Activated CD4-positive, CD25-positive, alpha-beta regulatory T cell (primary cell): ENCODE results near the gene PRRG2.

Experiments used
- DNase-seq, 4 experiments: peaks; one replicate each; lab custom pipeline; 2025; lab: John Stamatoyannopoulos, UW

Gene PRRG2

DNA sequence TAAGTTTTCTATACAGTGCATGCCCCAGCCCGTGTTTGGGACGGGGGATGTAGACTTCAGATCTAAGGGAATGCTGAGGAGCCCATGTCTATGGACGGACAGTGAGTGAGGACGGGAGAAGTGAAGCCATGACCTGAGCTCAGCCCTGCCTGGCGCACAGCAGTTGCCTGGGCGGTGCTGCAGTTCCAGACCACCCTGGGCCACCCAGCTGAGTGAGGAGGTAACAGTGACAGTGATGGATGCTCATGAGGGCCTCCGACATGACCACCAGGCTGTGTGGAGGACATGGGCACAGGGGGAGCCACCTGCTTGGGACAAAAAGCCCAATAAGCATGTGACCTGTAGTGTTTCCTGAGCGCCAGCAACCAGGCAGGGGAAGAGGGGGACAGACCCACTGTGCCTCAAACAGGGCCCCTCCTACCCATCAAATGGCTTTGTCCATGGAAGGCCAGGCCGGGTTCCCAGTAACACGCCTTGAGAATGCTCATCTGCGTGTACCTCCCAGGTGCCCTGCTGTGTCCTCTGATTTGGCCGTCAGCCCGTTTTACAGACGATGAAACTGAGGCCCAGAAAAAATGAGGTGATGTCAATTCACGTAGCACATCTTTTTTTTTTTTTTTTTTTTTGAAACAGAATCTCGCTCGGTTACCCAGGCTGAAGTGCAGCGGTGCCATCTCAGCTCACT, 23.3 kb upstream of the PRRG2 start:
- DNase-seq, result no peak

DNA sequence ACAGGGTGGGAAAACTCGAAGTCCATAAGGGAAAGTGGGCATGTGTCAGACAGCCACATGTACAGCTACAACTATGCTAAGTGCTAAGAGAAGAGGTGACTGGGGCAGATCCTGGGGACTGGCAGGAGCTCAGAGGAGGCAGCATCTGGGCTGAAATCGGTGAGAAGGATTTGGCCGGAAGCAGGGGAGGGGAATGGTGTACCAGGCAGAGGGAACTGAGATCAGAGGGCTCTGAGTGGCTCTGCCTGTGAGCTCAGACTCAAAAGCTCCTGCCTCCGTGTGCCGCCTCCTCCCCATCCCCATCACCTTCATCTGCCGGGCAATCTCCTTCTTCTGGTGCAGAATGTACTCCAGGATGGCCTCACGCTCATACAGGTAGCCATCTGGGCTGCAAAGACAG, 22.5 kb upstream of the PRRG2 start:
- DNase-seq, result no peak

DNA sequence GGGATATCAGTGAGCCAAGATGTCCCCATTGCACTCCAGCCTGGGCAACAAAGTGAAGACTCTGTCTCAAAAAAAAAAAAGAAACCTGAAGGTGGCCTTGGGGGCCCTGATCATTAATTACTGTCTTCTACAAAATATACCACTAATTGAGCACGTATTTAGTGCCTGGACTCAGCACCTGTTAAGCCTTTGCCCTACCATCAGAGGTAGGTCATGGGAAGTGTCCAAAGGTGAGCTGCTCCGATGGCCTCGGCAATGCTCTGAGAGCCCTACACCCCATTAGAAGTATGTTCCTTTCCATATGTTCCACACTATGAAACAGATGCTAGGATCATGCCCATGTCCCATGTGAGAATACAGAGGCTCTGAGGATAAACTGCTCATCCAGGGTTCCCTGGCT, 21.7 kb upstream of the PRRG2 start:
- DNase-seq, result no peak

DNA sequence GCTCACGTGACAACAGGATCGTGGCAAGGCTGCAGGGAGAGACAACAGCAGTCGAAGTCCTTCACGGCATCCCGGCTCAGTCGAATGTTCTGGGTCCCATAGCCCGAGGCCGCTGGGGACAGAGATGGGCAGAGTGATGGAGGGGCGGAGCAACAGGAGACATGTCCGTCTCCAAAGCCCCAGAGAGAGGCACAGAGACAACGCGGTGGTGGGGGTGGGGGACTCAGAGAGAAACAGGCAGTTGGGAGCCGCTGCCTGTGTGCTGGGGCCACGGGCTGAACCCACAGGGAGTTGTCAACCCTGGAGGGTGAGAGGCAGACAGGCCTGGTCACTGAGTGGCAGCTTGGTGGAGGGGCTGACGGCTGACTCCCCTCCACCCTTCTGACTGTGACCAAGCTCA, 21.2 kb upstream of the PRRG2 start:
- DNase-seq, result no peak

DNA sequence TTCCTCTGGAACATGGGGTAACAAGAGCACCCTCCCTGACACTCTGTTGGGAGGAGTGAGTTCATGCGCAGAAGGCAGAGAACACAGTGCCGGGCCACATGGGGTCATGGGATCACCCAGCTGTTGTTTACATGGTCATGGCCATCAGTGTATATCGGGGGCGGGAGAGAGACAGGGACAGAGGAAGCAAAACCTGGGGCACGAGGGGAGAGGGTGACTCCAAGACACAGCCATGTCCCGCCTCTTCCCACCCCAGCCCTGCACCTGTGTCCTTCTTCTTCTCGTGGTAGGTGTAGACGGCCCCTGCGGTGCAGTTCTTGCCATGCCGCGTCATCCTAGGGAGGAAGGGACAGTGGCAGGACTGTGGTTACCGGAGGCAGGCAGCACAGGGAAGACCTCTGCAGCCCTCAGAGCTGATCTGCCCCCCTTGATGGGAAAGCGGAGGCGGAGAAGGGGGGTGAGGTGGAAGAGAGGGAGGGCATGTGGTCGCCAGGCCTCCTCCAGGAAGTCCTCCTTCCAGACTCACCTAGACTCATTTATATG, 20.7 kb upstream of the PRRG2 start:
- no peak for DNase-seq

DNA sequence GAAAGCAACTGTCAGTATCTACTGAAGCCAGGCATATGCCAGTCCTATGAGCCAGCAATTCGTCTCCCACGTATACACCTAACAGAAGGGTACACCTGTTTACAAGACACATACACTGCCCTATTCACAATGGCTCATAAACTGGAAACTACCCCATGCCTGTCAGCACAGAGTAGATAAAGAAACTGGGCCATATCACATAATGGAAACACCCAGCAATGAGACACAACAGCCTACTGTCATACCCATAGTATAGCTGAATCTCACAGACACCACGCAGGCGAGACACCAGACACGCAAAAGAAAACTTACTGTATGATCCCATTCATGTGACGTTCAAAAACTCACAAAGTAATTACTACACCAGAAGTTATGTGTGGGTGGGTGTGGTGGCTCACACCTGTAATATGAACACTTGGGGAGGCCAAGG, 16.5 kb upstream of the PRRG2 start:
- no peak for DNase-seq

DNA sequence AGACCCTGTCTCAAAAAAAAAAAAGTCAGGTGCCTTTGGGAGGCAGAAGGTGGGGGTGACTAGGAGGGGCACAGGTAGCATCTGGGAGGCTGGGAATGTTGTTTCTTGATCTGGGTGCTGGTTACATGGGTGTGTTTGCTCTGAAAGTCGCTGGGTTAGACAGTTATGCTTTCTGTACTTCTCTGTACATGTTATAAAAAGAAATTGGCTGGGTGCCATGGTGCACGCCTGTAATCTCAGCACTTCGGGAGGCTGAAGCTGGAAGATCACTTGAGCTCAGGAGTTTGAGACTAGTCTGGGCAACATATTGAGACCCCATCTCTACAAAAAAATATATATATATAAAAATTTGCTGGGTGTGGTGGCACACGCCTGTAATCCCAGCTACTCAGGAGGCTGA, 15.9 kb upstream of the PRRG2 start:
- no peak for DNase-seq

DNA sequence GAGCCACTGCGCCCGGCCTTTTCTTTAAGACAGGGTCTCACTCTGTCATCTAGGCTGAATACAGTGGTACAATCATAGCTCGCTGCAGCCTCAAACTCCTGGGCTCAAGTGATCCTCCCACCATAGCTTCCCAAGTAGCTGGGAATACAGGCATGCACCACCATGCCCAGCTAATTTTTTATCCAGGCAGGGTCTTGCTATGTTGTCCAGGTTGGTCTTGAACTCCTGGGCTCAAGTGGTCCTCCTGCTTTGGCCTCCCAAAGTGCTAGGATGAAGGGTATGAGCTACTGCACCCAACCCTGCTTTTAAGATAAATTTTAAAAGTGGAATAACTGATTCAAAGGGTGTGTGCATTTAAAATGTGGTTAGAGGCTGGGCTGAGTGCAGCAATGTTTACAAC, 14.8 kb upstream of the PRRG2 start:
- no peak for DNase-seq

DNA sequence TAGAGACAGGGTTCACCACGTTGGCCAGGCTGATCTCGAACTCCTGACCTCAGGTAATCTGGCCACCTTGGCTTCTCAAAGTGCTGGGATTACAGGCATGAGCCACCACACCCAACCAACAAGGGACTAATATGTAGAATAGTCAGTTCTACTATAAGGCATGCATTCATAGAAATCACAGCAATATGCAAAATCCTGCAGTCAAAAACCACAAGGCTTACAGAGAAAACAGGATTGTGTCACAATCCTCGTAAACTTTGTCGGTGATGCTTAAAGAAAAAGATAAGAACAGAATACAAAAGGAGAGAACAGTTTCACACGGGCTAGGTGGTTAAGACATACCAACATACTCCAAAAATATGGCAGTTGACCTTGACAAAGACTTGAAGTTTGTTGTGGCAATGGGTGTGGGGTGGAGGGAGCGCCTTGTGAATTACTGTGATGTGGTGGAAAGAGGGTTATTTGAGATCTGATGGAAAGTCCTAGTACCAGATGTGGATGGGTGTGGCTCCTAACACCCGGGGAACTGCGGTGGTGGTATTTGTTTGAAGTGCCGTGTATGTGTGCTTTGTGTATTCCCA, 13.2 kb upstream of the PRRG2 start:
- DNase-seq, result no peak

DNA sequence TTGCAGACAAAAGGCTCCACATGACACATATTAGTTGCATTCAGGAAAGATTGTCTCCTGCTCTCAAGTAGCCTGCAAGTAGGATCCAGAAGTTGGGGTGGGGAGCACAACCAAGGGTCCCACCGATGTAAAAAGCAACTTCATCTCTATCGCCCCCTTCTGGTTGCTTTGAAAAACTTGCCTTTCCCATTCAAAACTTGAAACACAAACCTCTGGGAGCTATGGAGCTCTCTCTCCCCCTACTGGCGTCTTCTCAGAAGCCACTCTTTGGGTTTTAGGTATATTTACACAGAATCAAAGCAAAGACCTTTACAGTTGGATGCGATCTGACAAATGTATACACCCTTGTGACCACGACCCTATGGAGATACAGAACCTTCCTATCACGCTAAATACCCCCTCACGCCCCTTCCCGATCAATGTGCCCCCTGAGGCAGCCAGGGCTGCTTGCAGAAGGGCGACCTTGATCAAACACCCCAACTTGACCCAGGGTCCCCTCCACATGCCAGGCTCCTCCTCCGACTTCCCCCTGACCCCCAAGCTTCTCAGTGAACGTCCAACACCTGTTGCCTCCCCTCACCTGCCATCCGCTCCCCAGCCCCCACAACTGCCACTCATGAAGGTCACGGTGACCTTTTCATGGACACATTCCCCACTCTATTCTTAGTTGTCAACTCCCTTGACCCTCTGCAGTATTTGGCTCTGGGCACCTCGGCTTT, 10.8 kb upstream of the PRRG2 start:
- peak in 3 of 4 experiments; percentile 34 to 53 (median 41) for DNase-seq

DNA sequence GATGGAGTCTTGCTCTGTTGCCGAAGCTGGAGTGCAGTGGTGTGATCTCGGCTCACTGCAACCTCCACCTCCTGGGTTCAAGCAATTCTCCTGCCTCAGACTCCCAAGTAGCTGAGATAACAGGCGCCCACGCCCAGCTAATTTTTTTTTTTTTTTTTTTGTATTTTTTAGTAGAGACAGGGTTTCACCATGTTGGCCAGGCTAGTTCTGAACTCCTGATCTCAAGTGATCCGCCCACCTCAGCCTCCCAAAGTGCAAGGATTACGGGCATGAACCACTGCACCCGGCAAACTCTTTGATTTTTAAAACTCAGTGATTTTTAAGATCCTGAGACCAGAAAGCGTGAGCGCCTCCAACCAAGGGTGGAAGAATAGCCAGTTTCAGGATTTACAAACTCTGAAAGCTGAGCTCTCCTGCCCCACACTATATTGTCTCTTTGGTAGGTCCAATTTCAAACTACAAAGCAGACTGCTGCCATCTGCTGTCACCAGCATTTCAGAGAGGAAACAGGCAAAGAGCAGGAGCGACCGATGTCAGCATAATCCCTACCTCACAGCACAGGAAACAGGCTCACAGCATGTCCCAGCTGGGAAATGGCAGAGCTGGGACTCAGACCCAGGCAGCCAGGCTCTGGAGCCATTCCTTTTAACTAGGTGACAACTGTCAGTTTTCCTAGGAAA, 10.0 kb upstream of the PRRG2 start:
- no peak for DNase-seq

DNA sequence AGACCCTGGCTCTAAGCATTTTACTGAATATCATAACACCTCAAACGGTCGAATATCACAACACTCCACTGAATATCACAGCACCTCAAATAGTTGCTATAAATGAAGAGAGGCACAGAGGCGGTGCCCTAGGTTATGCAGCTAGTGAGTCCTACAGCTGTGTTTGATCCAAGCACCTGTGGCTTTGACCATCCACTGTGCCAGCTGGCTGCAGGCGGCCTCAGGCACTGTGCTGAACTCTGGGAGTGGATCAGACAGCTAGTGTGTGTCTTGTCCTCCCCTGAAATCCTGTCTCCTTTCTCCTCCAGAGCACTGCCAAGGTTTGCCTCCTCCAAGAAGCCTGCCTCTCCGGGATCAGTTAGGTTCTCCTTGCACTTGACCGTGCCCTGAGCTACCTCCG, 8.1 kb upstream of the PRRG2 start:
- DNase-seq, result no peak

DNA sequence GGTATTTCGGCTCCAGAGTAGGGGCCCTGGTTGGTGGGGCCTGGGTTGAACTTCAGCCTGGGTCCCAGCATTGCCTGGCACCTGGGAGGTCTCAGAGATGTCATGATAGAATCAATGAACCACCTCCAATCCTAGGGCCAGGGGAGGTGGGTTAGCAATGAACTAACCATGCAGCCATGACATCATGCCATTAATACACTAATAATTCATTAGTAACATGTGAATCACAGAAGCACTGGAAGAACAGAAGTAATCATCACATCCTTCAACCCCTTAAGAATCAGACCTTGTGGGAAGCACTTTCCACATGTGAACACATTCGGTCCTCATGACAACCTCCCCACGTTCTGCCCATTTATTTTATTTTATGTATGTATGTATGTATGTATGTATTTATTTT, 7.7 kb upstream of the PRRG2 start:
- no peak for DNase-seq

DNA sequence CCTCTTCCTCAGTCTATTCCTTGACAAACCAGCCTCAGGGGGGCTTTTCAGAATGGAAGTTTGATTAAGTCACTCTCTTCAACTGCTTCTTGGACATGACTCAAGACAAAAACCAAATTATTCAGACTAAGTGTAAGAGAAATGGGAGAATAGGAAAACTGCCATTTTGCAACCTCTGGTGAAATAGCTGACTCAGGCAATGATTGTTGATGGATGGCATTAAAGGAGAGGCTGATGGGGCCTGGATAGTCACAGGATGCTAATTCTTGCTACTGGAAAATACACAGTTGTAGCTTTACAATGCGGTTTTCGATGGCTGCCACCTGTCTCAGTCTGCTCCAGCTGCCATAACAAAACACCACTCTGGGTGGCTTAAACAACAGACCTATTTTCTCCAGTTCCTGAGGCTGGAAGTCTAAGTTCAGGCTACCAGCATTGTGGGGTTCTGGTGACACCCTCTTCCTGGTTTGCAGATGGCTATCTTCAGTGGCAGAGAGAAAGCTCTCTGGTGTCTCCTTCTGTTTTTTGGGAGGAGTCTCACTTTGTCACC, 6.8 kb upstream of the PRRG2 start:
- DNase-seq, result no peak

DNA sequence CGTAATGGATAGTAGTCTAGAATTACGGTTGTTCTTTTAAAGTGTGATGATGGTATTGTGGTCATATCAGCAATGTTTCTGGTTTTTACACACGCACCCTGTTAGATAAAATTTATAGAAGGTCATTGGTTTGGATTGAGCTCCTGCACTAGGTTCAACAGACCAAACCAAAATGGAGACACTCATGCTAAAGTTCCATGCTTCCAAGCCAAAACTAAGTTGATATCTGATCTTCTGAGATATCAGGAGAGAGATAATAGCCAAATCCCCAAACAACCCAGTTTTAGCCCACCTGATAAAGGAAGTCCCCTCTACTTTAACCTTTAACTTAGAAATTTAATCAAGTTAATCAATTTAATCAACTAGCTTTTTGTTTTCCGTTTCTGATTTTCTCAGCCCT, 1.9 kb upstream of the PRRG2 start:
- no peak for DNase-seq

DNA sequence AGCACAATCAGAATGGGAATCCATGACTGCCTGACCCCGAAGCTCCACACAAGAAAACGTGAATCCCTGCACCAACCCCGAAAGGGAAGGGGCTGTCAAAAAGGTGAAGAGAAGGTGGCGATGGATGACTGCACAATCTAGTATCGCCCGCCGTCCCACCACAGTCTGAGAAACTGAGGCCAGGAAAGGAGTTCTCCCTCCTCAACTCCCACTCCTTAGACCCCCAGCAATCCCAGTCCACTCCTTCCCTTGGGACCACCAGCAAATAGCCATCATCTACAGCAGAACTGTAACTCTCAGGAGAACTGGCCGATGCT, 1.2 kb upstream of the PRRG2 start:
- DNase-seq, result no peak

DNA sequence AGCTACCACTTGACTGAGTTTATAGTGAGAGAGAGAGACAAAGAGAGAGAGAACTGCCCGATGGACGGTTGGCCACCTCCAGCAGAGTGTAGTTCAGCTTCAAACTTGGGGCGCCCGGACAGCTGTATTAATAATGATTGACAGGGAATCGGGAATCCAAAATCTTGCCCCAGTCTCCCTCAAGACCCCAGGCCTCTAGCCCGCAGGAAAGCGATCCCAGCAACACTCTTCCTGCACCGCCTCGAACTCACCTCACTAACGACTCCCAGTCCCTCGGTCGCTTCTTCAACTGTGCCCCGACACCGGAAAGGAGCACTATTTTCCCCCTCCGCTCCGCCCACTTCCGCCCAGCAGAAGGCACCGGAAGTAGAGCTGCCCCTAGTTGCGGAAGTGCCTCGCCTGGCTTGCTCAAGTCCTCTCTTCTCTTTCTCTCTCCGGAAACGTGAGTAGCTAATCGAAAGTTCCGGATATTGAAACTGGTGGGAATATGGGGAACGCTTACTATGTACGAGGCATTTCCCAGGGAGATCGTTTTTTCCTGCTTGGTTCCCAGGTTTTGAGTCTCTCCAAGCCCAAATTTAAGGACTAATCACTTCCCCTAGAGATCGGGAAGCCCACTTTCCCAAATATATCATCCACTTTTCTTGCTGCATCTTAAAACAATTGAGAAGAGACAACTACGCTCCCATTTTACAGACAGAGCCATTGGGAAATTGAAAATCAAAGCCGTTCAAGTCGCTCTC, 681 bp upstream of the PRRG2 start, which contains the start of gene NOSIP:
Gene NOSIP, minus strand, starts transcription at position 293 of the 743 bp plus-strand sequence. CDS start 19,865 bp downstream, outside the sequence.
- DNase-seq, result peak; percentile 89 to 92 (median 90)

DNA sequence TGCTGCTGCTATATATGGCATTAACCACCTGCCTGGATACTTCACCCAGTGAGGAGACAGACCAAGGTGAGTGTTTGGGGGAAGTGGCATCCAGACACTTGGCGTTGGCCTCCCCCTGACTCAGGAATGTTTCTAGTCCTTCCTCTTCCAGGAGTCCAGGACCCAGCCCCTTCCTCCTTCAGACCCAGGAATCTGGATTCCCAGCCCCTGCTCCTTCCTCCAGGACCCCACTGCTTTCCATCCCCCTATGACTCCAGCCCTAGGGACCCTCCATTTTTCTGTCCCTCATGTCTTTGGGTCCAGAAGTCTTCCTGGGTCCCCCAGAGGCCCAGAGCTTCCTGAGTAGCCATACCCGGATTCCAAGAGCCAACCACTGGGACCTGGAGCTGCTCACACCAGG, 2.1 kb downstream of the PRRG2 start:
- DNase-seq, result no peak

DNA sequence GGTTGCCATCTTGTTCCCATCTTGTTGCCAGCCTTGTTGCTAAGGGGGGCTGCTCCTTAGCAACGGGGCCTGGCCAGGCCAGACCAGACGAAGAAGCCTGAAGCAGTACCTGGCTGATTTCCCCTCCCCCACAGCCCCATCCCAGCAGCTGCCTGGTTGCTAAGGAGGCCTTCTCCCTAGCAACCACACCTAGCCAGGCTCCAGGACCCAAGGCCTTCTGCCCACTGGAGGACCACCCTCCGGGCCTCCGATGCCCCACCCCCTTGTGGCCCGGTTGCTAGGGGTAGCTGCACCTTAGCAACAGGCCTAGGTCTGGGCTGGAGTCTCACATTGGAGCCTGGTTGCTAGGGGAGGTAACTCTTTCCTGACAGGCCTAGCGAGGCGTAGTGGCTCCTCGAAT, 3.9 kb downstream of the PRRG2 start:
- no peak for DNase-seq

DNA sequence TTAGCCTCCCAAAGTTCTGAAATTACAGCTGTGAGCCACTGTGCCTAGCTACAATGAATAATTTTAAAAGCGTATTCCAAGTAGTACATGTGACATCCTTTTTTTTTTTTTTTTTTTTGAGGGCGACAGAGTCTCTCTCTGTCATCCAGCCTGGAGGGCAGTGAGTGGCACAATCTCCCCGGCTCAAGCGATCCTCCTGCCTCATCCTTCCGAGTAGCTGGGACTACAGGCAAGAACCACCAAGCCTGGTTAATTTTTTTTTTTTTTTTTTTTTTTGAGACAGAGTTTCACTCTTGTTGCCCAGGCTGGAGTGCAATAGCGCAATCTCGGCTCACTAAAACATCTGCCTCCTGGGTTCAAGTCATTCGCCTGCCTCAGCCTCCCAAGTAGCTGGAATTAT, 6.1 kb downstream of the PRRG2 start:
- DNase-seq, result no peak

DNA sequence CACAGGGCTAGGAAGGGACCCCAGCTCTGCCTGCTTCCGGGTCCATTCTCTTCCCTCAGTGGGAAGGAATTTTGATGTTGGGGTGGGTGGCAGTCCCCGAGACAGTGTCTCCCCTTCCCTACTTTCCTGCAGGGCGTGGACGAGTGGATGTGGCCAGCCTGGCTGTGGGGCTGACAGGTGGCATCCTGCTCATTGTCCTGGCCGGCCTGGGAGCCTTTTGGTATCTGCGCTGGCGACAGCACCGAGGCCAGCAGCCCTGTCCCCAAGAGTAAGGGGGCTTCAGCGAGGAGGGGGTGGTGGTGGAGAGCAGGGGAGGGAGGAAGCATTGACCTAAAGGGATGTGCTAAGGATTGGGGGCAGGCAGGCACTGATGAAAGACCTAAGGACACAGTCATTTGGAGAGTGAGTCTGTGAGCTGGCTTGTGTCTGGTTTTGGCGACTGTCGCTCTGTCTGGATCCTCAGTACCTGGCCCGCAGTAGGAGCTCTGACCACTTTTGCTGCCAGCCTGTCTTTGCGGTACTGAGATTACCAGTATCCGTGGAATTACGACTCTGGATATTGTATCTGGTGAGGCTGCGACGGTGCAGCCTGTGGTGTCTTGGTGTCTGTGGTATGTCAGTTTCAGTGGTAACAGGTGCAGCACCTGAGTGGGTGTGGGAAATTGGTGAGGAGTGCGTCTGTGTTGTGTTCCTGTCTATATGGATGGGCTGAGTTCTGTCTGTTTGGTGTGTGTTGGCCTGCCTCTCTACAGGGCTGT, 7.4 kb downstream of the PRRG2 start:
- DNase-seq, result no peak
